ENCODE data around the gene SLC10A7. TPM values are rescaled to one million over a fixed set of nuclear protein-coding genes. Genes with fewer than 3 reads are reported as not detected.

Gene SLC10A7
- total and polyA plus RNA-seq, 9 of the 15 experiments (the other 6 are each of a cell fraction or from before 2014, with no cell fraction given), result 6.4 to 22.8 (median 16.1) TPM

DNA sequence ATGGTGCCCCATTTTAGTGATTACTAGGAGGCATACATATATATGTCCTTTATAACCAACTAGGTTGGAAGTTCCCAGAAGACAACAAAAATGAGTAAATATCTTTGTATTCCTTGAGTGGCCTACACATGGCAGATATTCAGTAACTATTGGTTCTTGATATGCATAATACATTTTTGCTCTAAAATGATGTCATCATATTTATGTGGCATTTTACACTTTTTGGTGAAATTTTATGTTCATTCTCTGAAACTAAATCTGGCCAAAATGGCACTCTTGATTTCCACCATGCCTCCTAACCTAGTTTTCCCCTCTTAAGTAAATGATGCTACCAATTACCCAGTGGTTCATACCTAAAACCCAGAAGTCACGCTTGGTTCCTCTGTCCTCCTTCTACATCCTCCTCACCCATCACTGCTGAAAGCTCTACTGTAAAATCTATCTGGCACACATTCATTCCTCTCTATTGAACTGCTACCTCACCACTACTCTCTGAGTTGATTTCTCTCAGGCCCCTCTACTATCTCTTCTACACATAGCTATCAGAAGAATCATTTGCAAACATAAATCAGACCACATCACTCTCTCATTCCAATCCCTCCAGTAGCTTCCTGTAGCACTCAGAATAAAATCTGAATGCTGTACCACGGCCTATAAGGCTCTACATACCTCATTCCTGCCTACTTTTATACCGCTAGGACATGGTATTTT lies 13.4 kb downstream of the SLC10A7 start:
- Histone ChIP-seq H3K9me1 (ENCODE audit: control insufficient read depth, insufficient read depth, low read length) (no peaks in the 10 kb centered on the region), H4K20me1 (replicated peaks; ENCODE audit: control insufficient read depth, insufficient read depth, low read length) (no peaks in the 10 kb centered on the region; the same call in 1 of the 2 replicates), H3K9me3 (replicated peaks; ENCODE audit: control insufficient read depth, insufficient read depth, low read depth, low read length) (no peaks in the 10 kb centered on the region), H3K79me2 (ENCODE audit: control insufficient read depth, insufficient read depth, low read length) (no peaks in the 10 kb centered on the region), H3K9ac (ENCODE audit: insufficient read depth in 1 of 2, low read depth in 2 of 2, low read length in 2 of 2) (no peak overlapping the region), H3K36me3 (ENCODE audit: control insufficient read depth, insufficient read depth, low read length) (peaks cover 2% of the 10 kb centered on the region; the same call in 2 of the 3 replicates), H3K4me2 (ENCODE audit: insufficient read depth, low read length) (no peak overlapping the region), H3K4me3 (no peak overlapping the region), H3K4me1 (replicated peaks in 1 of 2; ENCODE audit: control insufficient read depth in 2 of 2, insufficient read depth in 2 of 2, low read length in 2 of 2) (peaks cover 0 to 10% of the 10 kb centered on the region in 2 experiments; a peak in 1 of 5 replicates), H3K27me3 (ENCODE audit: control insufficient read depth in 2 of 2, insufficient read depth in 2 of 2, low read length in 2 of 2) (no peaks in the 10 kb centered on the region), H3K27ac (ENCODE audit: extremely low read depth, low read depth, low read length) (no peak overlapping the region), H2AFZ (ENCODE audit: low read depth, low read length) (no peak overlapping the region)
- BruUV-seq (replicated peaks), result no TSS peak
- ATAC-seq (no peak), FAIRE-seq (no peak), DNase-seq (ENCODE audit: extremely low read depth in 1 of 4, low spot score in 3 of 4) (no peak)
- POLR2A ChIA-PET, result interaction anchor here (0.6 kb wide), 1 partner anchor 16 kb away, joined by 3 read pairs; no protein-coding TSS in a partner anchor
- 78% methylated on average over 3 of the region's 3 CpGs for WGBS (ENCODE audit: insufficient coverage, low coverage, missing lambda C conversion rate)
- no peak for TF ChIP-seq GATAD2A (IDR thresholded peaks at IDR 0.05)
- TF ChIP-seq GTF2A2 (tag; IDR thresholded peaks at IDR 0.05), result no peak
- TF ChIP-seq ZNF274 (IDR thresholded peaks at IDR 0.05; ENCODE audit: borderline replicate concordance, low read depth, low read length), result no peak
- no peak for TF ChIP-seq ZNF584 (CRISPR knock-in tag; IDR thresholded peaks at IDR 0.05; ENCODE audit: low read depth)
- TF ChIP-seq TSC22D4 (tag; IDR thresholded peaks at IDR 0.05), result no peak
- TF ChIP-seq, protein P1, sequence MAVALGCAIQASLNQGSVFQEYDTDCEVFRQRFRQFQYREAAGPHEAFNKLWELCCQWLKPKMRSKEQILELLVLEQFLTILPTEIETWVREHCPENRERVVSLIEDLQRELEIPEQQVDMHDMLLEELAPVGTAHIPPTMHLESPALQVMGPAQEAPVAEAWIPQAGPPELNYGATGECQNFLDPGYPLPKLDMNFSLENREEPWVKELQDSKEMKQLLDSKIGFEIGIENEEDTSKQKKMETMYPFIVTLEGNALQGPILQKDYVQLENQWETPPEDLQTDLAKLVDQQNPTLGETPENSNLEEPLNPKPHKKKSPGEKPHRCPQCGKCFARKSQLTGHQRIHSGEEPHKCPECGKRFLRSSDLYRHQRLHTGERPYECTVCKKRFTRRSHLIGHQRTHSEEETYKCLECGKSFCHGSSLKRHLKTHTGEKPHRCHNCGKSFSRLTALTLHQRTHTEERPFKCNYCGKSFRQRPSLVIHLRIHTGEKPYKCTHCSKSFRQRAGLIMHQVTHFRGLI (CRISPR knock-in tag; IDR thresholded peaks at IDR 0.05), result no peak
- TF ChIP-seq ETS2 (tag; IDR thresholded peaks at IDR 0.05; ENCODE audit: borderline replicate concordance, poor library complexity, severe bottlenecking), result no peak
- no peak for TF ChIP-seq ZNF551 (CRISPR knock-in tag; IDR thresholded peaks at IDR 0.05)
- no peak for TF ChIP-seq GTF2E2 (tag; IDR thresholded peaks at IDR 0.05)
- TF ChIP-seq E2F3 (CRISPR knock-in tag; IDR thresholded peaks at IDR 0.05), result no peak
- no peak for TF ChIP-seq STAG1 (CRISPR knock-in tag; IDR thresholded peaks at IDR 0.05; ENCODE audit: borderline replicate concordance)
- TF ChIP-seq ZNF785 (CRISPR knock-in tag; IDR thresholded peaks at IDR 0.05), result no peak
- TF ChIP-seq, protein P2, sequence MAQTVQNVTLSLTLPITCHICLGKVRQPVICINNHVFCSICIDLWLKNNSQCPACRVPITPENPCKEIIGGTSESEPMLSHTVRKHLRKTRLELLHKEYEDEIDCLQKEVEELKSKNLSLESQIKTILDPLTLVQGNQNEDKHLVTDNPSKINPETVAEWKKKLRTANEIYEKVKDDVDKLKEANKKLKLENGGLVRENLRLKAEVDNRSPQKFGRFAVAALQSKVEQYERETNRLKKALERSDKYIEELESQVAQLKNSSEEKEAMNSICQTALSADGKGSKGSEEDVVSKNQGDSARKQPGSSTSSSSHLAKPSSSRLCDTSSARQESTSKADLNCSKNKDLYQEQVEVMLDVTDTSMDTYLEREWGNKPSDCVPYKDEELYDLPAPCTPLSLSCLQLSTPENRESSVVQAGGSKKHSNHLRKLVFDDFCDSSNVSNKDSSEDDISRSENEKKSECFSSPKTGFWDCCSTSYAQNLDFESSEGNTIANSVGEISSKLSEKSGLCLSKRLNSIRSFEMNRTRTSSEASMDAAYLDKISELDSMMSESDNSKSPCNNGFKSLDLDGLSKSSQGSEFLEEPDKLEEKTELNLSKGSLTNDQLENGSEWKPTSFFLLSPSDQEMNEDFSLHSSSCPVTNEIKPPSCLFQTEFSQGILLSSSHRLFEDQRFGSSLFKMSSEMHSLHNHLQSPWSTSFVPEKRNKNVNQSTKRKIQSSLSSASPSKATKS (CRISPR knock-in tag; IDR thresholded peaks at IDR 0.05), result no peak
- TF ChIP-seq FOXK1 (CRISPR knock-in tag; IDR thresholded peaks at IDR 0.05; ENCODE audit: borderline replicate concordance), result no peak
- no peak for TF ChIP-seq ZC3H4 (CRISPR knock-in tag; IDR thresholded peaks at IDR 0.05; ENCODE audit: borderline replicate concordance)
- TF ChIP-seq, protein P3, sequence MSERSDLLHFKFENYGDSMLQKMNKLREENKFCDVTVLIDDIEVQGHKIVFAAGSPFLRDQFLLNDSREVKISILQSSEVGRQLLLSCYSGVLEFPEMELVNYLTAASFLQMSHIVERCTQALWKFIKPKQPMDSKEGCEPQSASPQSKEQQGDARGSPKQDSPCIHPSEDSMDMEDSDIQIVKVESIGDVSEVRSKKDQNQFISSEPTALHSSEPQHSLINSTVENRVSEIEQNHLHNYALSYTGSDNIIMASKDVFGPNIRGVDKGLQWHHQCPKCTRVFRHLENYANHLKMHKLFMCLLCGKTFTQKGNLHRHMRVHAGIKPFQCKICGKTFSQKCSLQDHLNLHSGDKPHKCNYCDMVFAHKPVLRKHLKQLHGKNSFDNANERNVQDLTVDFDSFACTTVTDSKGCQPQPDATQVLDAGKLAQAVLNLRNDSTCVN (CRISPR knock-in tag; IDR thresholded peaks at IDR 0.05), result no peak
- intact Hi-C loops (cut with micrococcal nuclease) (no loop called here), in situ Hi-C loops (cut with MboI) (no loop called here)
- CTCF ChIA-PET (ENCODE audit: low intra/inter-chr PET ratio), result no interaction called here

Data from K562 (cell line).